Colonic mucosa (tissue), 4 donors: ENCODE measurements around the gene SRGAP1. TPM values are rescaled to one million over a fixed set of nuclear protein-coding genes. Genes with fewer than 3 reads are reported as not detected.

Experiments used
- DNase-seq: peaks from one replicate; pipeline ENCODE4 v3.0.0-alpha.2; 2020
- H3K27ac ChIP-seq: fragments of 200-600 bp; one replicate; pipeline ENCODE4 v1.8.0; 2021
- H3K27me3 ChIP-seq: fragments of 200-600 bp; one replicate; pipeline ENCODE4 v1.8.0; 2021
- H3K36me3 ChIP-seq: fragments of 200-600 bp; one replicate; pipeline ENCODE4 v1.8.0; 2021
- H3K4me1 ChIP-seq: fragments of 200-600 bp; one replicate; pipeline ENCODE4 v1.8.0; 2021; ENCODE audit warnings: mild to moderate bottlenecking
- H3K4me3 ChIP-seq: fragments of 200-600 bp; one replicate; pipeline ENCODE4 v1.8.0; 2021
- H3K9ac ChIP-seq, 2 donors: one replicate each; pipeline ENCODE4 v1.7.0; 2013; ENCODE audit warnings: control low read depth in 2 of 2, low read depth in 2 of 2, low read length in 2 of 2
- H3K9me3 ChIP-seq: fragments of 200-600 bp; one replicate; pipeline ENCODE4 v1.8.0; 2021
- intact Hi-C: fragments of 100-400 bp; cut with DNase I; formaldehyde crosslinking; loops from one replicate; pipeline ENCODE4 v1.14.1; 2022
- total RNA-seq, 2 donors: library from RNA; stranded (reverse); fragmentation: NEBNext Ultra II Directional in 1 of 2; extraction: Animal tissue kit (Norgen Biotek cat#: 25700) in 1 of 2; gene quantifications; one replicate each; pipeline ENCODE4 v1.2.1, GENCODE V29; 2021
- TF ChIP-seq, protein P1 (sequence below): fragments of 200-600 bp; IDR thresholded peaks from one replicate; pipeline ENCODE4 v1.8.0; 2022; ENCODE audit warnings: antibody characterized with exemption, mild to moderate bottlenecking
- donor health status: healthy.
- donor health status: DM: no; HTN: no; CAD: no.
- donor health status: DM: no; HTN: no; CAD: no.

The SRGAP1 gene
- total RNA-seq, 2 donors from 2014 or later: 8.7 to 9.8 TPM

GRCh38 chr12:64184216-64184615 lies 339.7 kb downstream of the SRGAP1 start:
- Histone ChIP-seq H3K27ac (no peak overlapping the region), H3K4me3 (no peak overlapping the region), H3K9ac (no peak overlapping the region), H3K36me3 (no peaks in the 10 kb centered on the region), H3K27me3 (no peaks in the 10 kb centered on the region), H3K9me3 (no peaks in the 10 kb centered on the region), H3K4me1 (no peaks in the 10 kb centered on the region)
- intact Hi-C loops: no loop called here
- TF ChIP-seq, protein P1, sequence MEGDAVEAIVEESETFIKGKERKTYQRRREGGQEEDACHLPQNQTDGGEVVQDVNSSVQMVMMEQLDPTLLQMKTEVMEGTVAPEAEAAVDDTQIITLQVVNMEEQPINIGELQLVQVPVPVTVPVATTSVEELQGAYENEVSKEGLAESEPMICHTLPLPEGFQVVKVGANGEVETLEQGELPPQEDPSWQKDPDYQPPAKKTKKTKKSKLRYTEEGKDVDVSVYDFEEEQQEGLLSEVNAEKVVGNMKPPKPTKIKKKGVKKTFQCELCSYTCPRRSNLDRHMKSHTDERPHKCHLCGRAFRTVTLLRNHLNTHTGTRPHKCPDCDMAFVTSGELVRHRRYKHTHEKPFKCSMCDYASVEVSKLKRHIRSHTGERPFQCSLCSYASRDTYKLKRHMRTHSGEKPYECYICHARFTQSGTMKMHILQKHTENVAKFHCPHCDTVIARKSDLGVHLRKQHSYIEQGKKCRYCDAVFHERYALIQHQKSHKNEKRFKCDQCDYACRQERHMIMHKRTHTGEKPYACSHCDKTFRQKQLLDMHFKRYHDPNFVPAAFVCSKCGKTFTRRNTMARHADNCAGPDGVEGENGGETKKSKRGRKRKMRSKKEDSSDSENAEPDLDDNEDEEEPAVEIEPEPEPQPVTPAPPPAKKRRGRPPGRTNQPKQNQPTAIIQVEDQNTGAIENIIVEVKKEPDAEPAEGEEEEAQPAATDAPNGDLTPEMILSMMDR: no peak
- DNase-seq: no peak

GRCh38 chr12:64186789-64187188 lies 342.3 kb downstream of the SRGAP1 start:
- Histone ChIP-seq H3K9ac (no peak overlapping the region), H3K9me3 (no peaks in the 10 kb centered on the region), H3K27me3 (no peaks in the 10 kb centered on the region), H3K4me3 (no peak overlapping the region), H3K36me3 (no peaks in the 10 kb centered on the region), H3K27ac (no peak overlapping the region), H3K4me1 (no peaks in the 10 kb centered on the region)
- DNase-seq: no peak
- TF ChIP-seq, protein P1: no peak
- intact Hi-C loops: no loop called here

DNA sequence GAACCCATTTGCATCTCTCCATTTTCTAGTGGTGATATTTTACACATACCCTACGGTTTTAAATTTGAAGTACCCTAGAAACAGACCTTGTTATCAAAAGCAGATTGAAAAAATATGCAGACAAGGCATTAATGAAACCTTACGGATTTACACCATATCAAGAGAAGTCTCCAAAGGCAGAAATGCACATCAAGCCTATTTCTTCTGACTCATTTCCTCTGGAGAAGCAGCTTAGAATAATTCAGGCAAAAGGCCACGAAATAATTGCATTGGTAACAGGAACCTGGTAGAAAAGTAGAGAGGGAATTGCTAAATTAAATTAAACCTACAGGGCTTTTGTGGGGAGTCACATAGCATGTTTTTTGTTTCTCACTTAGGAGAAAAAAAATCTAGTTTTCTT lies 342.9 kb downstream of the SRGAP1 start:
- no peak for DNase-seq
- H3K27me3 ChIP-seq: no peaks in the 10 kb centered on the region
- no peaks in the 10 kb centered on the region for H3K4me1 ChIP-seq
- intact Hi-C loops: no loop called here
- no peak overlapping the region for H3K4me3 ChIP-seq
- no peaks in the 10 kb centered on the region for H3K9me3 ChIP-seq
- no peak overlapping the region for H3K27ac ChIP-seq
- no peaks in the 10 kb centered on the region for H3K36me3 ChIP-seq
- TF ChIP-seq, protein P1: no peak
- H3K9ac ChIP-seq: no peak overlapping the region

- TF ChIP-seq, protein P1: no peak
- no peak for DNase-seq
- intact Hi-C loops: no loop called here
These were observed 343.3 kb downstream of the SRGAP1 start for GRCh38 chr12:64187794-64188193.

DNA sequence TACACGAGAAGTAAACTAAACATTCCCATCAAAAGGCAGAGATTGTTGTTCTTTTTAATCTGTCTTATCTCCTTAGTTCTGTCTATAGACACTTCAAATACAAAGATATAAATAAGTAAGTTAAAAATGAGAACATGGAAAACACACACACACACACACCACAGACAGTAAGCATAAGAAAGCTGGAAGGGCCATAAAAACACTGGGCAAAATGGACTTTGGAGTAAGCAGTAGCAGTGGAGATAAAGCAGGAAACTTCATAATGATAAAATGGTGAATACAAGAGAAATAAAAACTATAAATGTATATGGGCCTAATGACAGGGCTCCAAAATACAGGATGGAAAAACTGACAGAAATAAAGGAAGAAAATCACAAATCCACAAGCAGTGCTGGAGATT lies 345.0 kb downstream of the SRGAP1 start:
- Histone ChIP-seq H3K9ac (no peak overlapping the region), H3K4me1 (no peaks in the 10 kb centered on the region), H3K9me3 (no peaks in the 10 kb centered on the region), H3K4me3 (no peak overlapping the region), H3K27ac (no peak overlapping the region), H3K27me3 (no peaks in the 10 kb centered on the region), H3K36me3 (no peaks in the 10 kb centered on the region)
- DNase-seq: no peak
- intact Hi-C loops: no loop called here
- TF ChIP-seq, protein P1: no peak

More at GRCh38 chr12:64187794-64188193, 343.3 kb downstream of the SRGAP1 start:
- Histone ChIP-seq H3K4me1 (no peaks in the 10 kb centered on the region), H3K36me3 (no peaks in the 10 kb centered on the region), H3K4me3 (no peak overlapping the region), H3K9ac (no peak overlapping the region), H3K9me3 (no peaks in the 10 kb centered on the region), H3K27ac (no peak overlapping the region), H3K27me3 (no peaks in the 10 kb centered on the region)

DNA sequence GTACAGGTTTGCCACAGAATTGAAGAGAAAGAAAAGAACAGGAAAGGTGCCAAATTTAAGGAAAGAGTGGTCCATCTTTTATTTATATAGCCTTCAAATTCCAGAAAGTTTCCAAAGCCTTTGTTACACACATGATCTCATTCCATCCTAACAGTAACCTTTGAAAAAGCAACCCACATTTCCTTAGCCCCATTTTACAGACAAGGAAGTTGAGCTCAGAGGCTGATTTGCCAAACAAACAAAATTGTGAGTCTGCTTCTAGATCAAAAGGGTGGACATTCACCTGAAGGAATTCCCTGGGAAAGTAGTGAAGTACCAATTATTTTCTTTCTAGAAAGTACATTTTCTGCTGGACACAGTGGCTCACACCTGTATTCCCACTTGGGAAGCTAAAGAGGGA lies 345.6 kb downstream of the SRGAP1 start:
- Histone ChIP-seq H3K9me3 (no peaks in the 10 kb centered on the region), H3K4me1 (no peaks in the 10 kb centered on the region), H3K36me3 (no peaks in the 10 kb centered on the region), H3K4me3 (no peak overlapping the region), H3K9ac (no peak overlapping the region), H3K27ac (no peak overlapping the region), H3K27me3 (no peaks in the 10 kb centered on the region)
- intact Hi-C loops: no loop called here
- TF ChIP-seq, protein P1: no peak
- DNase-seq: no peak
